DOHH2 (cell line): Measurements from ENCODE around the gene FRZB.

Source experiments
- EZH2phosphoT487 ChIP-seq: fragments of 200-600 bp; sonication (generic); IDR thresholded peaks from 2 replicates; pipeline ENCODE4 v1.6.1; 2017; ENCODE audit warnings: borderline replicate concordance, mild to moderate bottlenecking, antibody characterized with exemption, low read length, moderate library complexity, mixed read lengths
- TF ChIP-seq, protein P1 (sequence below): fragments of 200-600 bp; sonication (generic); IDR thresholded peaks from one replicate; pipeline ENCODE4 v1.5.1; 2014; ENCODE audit warnings: antibody characterized with exemption, mild to moderate bottlenecking, low read depth, low read length; ENCODE audit not compliant: poor library complexity, severe bottlenecking

DNA sequence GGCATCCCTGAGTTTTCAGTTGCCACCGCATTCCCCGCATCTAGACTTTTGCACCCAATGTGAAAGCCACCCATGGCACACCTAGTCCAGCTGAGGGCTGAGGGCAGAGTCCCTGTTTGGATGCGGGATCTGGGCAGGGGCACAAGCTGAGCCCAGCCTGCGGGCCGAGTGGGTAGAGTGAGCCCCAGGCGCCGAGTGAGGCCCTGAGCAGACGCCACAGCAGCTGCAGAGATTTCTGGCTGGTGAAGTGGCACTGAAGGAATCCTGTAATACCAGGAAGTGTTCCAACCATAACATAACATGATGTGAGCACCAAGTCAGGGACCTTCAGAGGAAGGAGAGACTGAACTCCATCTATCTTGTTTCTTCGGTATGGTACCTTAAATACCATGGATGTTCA is 27.7 kb upstream of the FRZB start:
- TF ChIP-seq, protein P1, sequence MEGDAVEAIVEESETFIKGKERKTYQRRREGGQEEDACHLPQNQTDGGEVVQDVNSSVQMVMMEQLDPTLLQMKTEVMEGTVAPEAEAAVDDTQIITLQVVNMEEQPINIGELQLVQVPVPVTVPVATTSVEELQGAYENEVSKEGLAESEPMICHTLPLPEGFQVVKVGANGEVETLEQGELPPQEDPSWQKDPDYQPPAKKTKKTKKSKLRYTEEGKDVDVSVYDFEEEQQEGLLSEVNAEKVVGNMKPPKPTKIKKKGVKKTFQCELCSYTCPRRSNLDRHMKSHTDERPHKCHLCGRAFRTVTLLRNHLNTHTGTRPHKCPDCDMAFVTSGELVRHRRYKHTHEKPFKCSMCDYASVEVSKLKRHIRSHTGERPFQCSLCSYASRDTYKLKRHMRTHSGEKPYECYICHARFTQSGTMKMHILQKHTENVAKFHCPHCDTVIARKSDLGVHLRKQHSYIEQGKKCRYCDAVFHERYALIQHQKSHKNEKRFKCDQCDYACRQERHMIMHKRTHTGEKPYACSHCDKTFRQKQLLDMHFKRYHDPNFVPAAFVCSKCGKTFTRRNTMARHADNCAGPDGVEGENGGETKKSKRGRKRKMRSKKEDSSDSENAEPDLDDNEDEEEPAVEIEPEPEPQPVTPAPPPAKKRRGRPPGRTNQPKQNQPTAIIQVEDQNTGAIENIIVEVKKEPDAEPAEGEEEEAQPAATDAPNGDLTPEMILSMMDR, result no peak
- TF ChIP-seq EZH2phosphoT487, result no peak
